Forelimb muscle (tissue), 1 donor: Measurements from ENCODE around the gene LAPTM4A. TPM values are rescaled to one million over a fixed set of nuclear protein-coding genes. Genes with fewer than 3 reads are reported as not detected.

Experiments used
- polyA plus RNA-seq: library from polyadenylated mRNA; unstranded; fragments of 120-200 nt; gene quantifications from one replicate; pipeline ENCODE4 v1.2.1, GENCODE V29; 2013; ENCODE audit not compliant: insufficient read length

Gene LAPTM4A
- polyA plus RNA-seq, 1 donor, result 322 TPM

Other genes with a start within 250 kb of the LAPTM4A start
- 14.3 TPM for gene TTC32, start 149.6 kb downstream of the LAPTM4A start, polyA plus RNA-seq
- 7.3 TPM for gene WDR35, start 61.5 kb downstream of the LAPTM4A start, polyA plus RNA-seq
- 1.6 TPM for gene MATN3, start 39.0 kb downstream of the LAPTM4A start, polyA plus RNA-seq
- gene SDC1, start 173.5 kb upstream of the LAPTM4A start, polyA plus RNA-seq, result 6.0 TPM